ENCODE data around the gene ING1. TPM values are rescaled to one million over a fixed set of nuclear protein-coding genes. Genes with fewer than 3 reads are reported as not detected.

Gene ING1
- total and polyA plus RNA-seq, 2 donors (not counting 1 experiment from before 2014, with no cell fraction given) = 29.1 to 34.2 TPM

DNA sequence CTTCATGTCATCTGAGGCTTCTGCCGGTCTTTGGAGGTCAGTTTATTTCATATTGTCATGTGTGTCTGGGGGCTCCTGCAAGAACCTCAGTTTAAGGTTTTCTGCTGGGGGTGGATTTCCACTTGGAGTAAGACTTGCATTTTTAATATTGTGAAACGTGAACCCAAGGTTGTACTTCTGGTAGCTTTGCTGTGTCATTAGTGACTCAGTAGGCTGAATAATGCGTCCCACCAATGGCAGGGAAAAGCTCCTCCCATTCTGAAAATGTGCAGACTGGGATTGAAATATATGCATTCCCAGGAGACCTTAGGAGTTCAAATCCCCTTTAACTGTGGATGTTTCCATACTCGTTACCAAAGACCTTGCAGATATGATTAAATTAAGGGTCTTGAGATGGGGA, 46.2 kb downstream of the ING1 start:
- intact Hi-C loops (cut with micrococcal nuclease) = no loop called here
- ChIA-PET POLR2A (no interaction called here), CTCF (no interaction called here)
- H3K9me3 ChIP-seq (ENCODE audit: control extremely low read depth in 1 of 3, control insufficient read depth in 2 of 3, insufficient read depth in 1 of 3, low read length in 2 of 3) = peaks cover 0 to 9% (median 0%) of the 10 kb centered on the region in 3 donors
- H3K9ac ChIP-seq (ENCODE audit: low read length) = no peak overlapping the region
- Mint-ChIP-seq H3K4me1 (no peaks in the 10 kb centered on the region), H3K27me3 (peaks cover 21% of the 10 kb centered on the region), H3K4me3 (no peak overlapping the region), H3K27ac (no peak overlapping the region), H3K9me3 (ENCODE audit: insufficient read depth) (no peaks in the 10 kb centered on the region)
- no peak for ATAC-seq (ENCODE audit: low read depth)
- H2AFZ ChIP-seq (ENCODE audit: insufficient read depth, low read depth, low read length, poor library complexity, severe bottlenecking) = no peak overlapping the region
- DNase-seq = no peak
- H3K27me3 ChIP-seq (replicated peaks in 1 of 4; ENCODE audit: control extremely low read depth in 1 of 4, control insufficient read depth in 3 of 4, insufficient read depth in 4 of 4, low read length in 3 of 4) = peaks cover 0 to 5% (median 0%) of the 10 kb centered on the region in 4 experiments
- no peak for TF ChIP-seq EZH2 (IDR thresholded peaks at IDR 0.05; ENCODE audit: borderline replicate concordance, insufficient read depth, low read depth, low read length, poor library complexity, severe bottlenecking)
- H3K4me1 ChIP-seq (ENCODE audit: control insufficient read depth in 2 of 2, insufficient read depth in 2 of 2, low read length in 2 of 2) = no peaks in the 10 kb centered on the region
- H3K79me2 ChIP-seq (ENCODE audit: control insufficient read depth, insufficient read depth, low read length) = no peaks in the 10 kb centered on the region
- no peak overlapping the region for H3K4me2 ChIP-seq (replicated peaks; ENCODE audit: low read depth, low read length, poor library complexity, severe bottlenecking)
- no peak overlapping the region for H3K27ac ChIP-seq (ENCODE audit: low read length in 2 of 2)
- no peaks in the 10 kb centered on the region for H3K36me3 ChIP-seq (replicated peaks in 1 of 2; ENCODE audit: control extremely low read depth in 1 of 2, control insufficient read depth in 1 of 2, extremely low read depth in 1 of 2, insufficient read depth in 2 of 2, low read length in 1 of 2)
- 98% methylated on average over 4 of the region's 4 CpGs for WGBS (ENCODE audit: insufficient coverage)
- no peak overlapping the region for H3K4me3 ChIP-seq (ENCODE audit: control extremely low read depth in 1 of 5, extremely low read depth in 1 of 5, insufficient read depth in 1 of 5, low read depth in 2 of 5, low read length in 4 of 5)
- H4K20me1 ChIP-seq (ENCODE audit: control insufficient read depth, insufficient read depth, low read length, poor library complexity, severe bottlenecking) = no peaks in the 10 kb centered on the region

DNA sequence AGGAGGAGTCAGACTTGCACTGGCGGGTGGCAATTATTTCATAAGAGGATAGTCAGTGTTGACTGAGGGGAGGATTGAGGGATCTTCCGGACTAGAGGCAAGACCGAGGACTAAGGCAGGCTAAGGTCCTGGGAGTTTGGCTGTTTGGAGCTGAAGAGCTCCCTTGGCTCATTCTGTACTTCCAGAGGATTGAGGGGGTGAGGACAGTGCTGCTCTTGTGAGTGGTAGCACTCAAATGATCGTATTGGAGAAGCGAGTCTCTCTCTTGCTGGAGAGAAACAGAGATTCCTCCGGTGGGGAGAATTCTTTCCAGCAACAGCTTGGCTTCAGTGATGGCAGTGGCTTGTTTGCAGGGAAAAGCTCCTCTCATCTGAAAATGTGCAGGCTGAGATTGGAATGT, 47.1 kb downstream of the ING1 start:
- CTCF ChIA-PET = interaction anchor here (0.6 kb wide), 1 partner anchor 95 kb away, joined by 3 read pairs; no protein-coding TSS in a partner anchor

More for the DNA sequence above, 47.1 kb downstream of the ING1 start:
- Histone ChIP-seq H3K4me3 (ENCODE audit: control extremely low read depth in 1 of 5, extremely low read depth in 1 of 5, insufficient read depth in 1 of 5, low read depth in 2 of 5, low read length in 4 of 5) (no peak overlapping the region), H3K27ac (ENCODE audit: low read length in 2 of 2) (no peak overlapping the region), H3K9ac (ENCODE audit: low read length) (no peak overlapping the region), H3K36me3 (replicated peaks in 1 of 2; ENCODE audit: control extremely low read depth in 1 of 2, control insufficient read depth in 1 of 2, extremely low read depth in 1 of 2, insufficient read depth in 2 of 2, low read length in 1 of 2) (no peaks in the 10 kb centered on the region), H3K79me2 (ENCODE audit: control insufficient read depth, insufficient read depth, low read length) (no peaks in the 10 kb centered on the region), H2AFZ (ENCODE audit: insufficient read depth, low read depth, low read length, poor library complexity, severe bottlenecking) (no peak overlapping the region), H3K4me2 (replicated peaks; ENCODE audit: low read depth, low read length, poor library complexity, severe bottlenecking) (no peak overlapping the region), H3K9me3 (ENCODE audit: control extremely low read depth in 1 of 3, control insufficient read depth in 2 of 3, insufficient read depth in 1 of 3, low read length in 2 of 3) (peaks cover 0 to 9% (median 0%) of the 10 kb centered on the region in 3 donors), H3K4me1 (ENCODE audit: control insufficient read depth in 2 of 2, insufficient read depth in 2 of 2, low read length in 2 of 2) (no peaks in the 10 kb centered on the region), H3K27me3 (replicated peaks in 1 of 4; ENCODE audit: control extremely low read depth in 1 of 4, control insufficient read depth in 3 of 4, insufficient read depth in 4 of 4, low read length in 3 of 4) (peaks cover 0 to 8% (median 0%) of the 10 kb centered on the region in 4 experiments), H4K20me1 (ENCODE audit: control insufficient read depth, insufficient read depth, low read length, poor library complexity, severe bottlenecking) (no peaks in the 10 kb centered on the region)
- no peak overlapping the region for H3K4me3 Mint-ChIP-seq
- no peaks in the 10 kb centered on the region for H3K9me3 Mint-ChIP-seq (ENCODE audit: insufficient read depth)
- DNase-seq (no peak), ATAC-seq (ENCODE audit: low read depth) (no peak)
- no peak overlapping the region for H3K27ac Mint-ChIP-seq
- TF ChIP-seq, protein P1, sequence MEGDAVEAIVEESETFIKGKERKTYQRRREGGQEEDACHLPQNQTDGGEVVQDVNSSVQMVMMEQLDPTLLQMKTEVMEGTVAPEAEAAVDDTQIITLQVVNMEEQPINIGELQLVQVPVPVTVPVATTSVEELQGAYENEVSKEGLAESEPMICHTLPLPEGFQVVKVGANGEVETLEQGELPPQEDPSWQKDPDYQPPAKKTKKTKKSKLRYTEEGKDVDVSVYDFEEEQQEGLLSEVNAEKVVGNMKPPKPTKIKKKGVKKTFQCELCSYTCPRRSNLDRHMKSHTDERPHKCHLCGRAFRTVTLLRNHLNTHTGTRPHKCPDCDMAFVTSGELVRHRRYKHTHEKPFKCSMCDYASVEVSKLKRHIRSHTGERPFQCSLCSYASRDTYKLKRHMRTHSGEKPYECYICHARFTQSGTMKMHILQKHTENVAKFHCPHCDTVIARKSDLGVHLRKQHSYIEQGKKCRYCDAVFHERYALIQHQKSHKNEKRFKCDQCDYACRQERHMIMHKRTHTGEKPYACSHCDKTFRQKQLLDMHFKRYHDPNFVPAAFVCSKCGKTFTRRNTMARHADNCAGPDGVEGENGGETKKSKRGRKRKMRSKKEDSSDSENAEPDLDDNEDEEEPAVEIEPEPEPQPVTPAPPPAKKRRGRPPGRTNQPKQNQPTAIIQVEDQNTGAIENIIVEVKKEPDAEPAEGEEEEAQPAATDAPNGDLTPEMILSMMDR (IDR thresholded peaks at IDR 0.05) = no peak
- no peak for TF ChIP-seq EZH2 (IDR thresholded peaks at IDR 0.05; ENCODE audit: borderline replicate concordance, insufficient read depth, low read depth, low read length, poor library complexity, severe bottlenecking)
- POLR2A ChIA-PET = no interaction called here
- WGBS (ENCODE audit: insufficient coverage) = 96% methylated on average over 6 of the region's 6 CpGs
- intact Hi-C loops (cut with micrococcal nuclease) = no loop called here
- no peaks in the 10 kb centered on the region for H3K4me1 Mint-ChIP-seq
- H3K27me3 Mint-ChIP-seq = peaks cover 26% of the 10 kb centered on the region

All from B cell (primary cell).